ENCODE data around the gene MN1. TPM values are rescaled to one million over a fixed set of nuclear protein-coding genes. Genes with fewer than 3 reads are reported as not detected.

Gene MN1
- polyA plus RNA-seq, 12 donors, result 10.6 to 27.6 (median 16.2) TPM; not detected in 1

DNA sequence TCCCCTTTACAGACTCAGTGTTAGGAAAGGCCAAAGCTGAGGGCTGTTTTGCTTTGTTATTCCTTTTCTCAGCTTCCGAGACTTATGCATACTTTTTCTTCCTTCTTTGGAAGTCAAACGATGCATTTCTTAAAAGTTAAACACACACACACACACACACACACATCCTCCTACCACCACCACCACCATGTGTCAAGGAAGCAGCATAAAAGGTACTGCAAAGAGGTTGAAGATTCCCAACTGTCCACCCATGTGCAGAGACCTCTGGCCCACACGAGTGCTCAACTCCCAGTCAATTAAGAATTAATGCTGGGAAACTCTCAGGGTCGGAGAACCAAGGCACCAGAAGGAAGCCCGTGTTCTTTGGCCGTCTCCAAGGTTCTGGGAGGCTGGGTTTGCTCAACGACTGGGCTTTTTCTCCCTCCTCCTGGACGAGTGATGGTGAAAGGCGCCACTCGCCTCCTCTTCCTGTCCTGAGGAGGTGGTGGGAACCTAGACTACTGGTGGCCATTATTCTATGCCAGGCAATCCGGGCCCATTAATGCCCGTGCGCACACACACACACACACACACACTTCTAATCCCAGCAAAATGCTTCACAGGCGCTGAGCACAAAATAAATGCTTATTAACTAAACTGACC lies 15.1 kb downstream of the MN1 start:
- no peak for DNase-seq

GRCh38 chr22:27785831-27786230 lies 15.7 kb downstream of the MN1 start:
- no peak for DNase-seq

GRCh38 chr22:27784120-27784475 lies 17.5 kb downstream of the MN1 start:
- DNase-seq, result no peak

GRCh38 chr22:27783436-27784119 lies 18.0 kb downstream of the MN1 start:
- no peak for DNase-seq

- DNase-seq, result no peak
Observed at GRCh38 chr22:27782088-27782487, 19.5 kb downstream of the MN1 start.

- no peak for DNase-seq
Observed at GRCh38 chr22:27780161-27780575, 21.4 kb downstream of the MN1 start.

GRCh38 chr22:27779643-27780042 lies 21.9 kb downstream of the MN1 start:
- DNase-seq, result no peak

DNA sequence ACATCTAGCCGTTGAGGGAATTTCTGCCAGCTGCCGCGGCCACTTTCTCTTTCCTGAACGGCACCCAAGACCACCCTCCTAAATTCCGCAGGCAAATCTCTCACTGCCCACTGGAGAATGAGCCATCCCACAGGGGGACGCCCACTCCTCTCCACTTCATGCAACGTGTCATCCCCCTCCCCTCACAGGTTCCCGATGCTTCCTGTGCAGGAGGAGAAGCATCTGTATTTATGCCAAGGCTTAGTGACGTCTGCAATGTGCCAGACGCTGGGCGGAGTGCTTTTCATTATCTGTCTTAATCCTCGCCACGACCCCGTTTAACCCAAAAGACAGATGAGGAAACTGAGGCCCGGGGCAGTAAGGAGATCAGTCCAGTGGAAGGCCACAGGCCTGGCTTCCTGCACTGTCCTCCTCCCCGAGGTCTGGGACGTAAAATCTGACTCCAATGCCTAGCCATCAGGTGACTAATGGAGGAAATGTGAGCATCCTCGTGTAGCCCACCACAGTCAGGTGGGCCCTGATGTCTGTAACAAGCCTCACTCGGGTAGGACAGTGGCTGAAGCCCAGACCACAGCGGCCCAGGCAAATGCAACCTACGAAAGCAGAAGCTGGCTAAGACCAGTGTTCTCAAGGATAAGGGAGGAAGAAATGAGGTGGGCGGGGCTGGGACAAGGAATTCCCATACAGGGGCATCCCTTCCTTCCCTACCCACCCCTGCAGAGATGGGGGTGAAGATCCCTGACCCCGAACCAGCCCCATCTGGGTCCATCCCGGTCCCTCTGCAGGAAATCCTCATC lies 23.1 kb downstream of the MN1 start:
- DNase-seq, result no peak

- no peak for DNase-seq
Observed at GRCh38 chr22:27777128-27777527, 24.4 kb downstream of the MN1 start.

- DNase-seq, result no peak
Observed at GRCh38 chr22:27776650-27776958, 25.0 kb downstream of the MN1 start.

DNA sequence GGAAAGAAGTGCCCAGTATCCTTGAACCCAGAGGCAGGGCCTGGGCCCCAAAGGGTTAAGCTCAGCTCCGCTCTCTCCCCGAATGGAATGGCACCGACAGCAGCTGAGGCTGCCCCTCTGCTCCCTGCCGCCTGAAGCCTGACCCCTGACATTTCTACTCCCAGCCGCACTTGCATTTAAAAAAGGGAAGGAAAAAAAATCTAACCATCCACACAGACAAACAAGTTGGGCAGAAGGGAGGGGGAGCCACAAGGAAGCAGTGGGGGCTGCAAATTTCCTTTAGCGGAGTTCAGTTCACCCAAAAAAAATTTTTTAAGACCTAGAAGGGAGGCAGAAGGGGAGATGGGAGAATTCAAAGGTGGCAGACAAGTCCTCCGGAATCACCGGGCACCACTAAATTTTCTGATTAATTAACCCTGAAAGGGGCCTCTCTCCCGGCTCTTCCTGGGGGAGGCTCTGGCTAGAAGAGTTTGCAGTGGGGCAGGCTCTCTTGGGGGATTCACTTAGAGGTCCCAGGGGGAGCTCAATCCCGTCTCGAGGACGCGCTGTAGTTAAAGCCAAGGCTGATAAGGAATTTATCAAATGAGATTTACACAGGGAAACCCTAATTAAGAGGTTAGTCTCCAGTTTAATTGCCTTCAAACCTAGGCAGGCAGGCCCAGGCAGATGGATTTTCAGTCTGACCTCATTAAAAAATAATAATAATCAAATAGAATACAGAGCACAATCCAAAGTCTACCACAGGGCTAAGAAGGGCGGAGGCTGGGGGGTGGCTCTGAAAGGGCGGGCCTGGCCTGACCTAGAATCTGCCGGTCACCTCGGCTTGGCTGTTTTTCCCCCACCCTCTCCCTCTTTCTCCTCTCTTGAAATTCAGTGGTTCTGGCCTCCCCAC lies 25.6 kb downstream of the MN1 start:
- no peak for DNase-seq

DNA sequence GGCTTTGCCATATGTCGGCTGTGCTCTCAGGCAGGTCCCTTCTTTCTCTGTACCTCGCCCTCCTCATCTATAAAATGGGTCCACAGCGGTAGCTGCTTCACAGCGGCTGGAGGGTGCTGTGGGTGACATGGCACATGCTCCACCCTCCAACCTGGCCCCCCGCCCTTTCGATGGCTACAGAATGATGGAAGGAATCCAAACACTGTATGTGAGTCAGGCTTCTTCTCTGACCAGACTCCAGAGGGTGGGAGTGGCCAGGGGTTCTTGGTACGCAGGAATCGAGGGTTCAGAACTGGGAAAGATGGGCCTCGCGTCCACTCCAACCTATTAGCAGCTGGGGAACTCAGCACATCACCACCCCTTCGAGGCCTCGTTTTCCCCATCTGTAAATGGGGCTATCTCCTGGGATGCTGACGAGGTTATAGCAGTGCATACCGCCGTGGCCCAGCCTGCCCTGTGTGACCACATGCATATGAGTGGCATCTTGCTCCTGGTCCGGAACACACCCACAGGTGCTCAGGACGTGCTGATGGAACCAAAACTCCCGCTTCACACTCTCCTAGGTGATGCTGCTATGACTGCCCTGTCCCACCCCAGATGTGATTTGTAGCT lies 26.4 kb downstream of the MN1 start:
- DNase-seq, result no peak

GRCh38 chr22:27774200-27774599 lies 27.4 kb downstream of the MN1 start:
- no peak for DNase-seq

DNA sequence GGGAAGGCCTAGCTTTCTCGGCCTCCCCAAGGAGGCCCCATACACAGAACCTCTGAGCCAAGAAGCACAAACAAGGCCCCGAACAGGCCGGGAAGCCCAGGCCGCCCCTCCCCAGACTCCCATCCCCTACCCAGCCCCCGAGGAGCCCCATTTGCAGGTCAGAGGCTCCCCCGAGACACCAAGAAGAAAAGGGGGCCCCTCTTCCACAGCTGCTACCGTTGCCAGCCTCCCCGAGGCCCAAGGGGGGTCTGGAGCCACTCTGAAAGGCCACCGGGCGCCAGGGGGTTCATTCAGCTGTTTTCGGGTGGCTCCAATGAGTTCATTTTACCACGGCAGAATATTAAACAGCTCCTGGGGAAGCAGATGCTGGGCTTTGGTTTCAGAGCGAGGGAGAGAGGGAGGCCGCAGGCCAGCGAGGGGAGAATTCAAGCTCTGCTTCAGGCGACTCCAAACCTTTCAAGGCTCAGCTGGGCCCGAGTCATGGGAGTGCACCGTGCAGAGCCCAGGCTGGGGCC lies 28.5 kb downstream of the MN1 start:
- DNase-seq, result no peak

DNA sequence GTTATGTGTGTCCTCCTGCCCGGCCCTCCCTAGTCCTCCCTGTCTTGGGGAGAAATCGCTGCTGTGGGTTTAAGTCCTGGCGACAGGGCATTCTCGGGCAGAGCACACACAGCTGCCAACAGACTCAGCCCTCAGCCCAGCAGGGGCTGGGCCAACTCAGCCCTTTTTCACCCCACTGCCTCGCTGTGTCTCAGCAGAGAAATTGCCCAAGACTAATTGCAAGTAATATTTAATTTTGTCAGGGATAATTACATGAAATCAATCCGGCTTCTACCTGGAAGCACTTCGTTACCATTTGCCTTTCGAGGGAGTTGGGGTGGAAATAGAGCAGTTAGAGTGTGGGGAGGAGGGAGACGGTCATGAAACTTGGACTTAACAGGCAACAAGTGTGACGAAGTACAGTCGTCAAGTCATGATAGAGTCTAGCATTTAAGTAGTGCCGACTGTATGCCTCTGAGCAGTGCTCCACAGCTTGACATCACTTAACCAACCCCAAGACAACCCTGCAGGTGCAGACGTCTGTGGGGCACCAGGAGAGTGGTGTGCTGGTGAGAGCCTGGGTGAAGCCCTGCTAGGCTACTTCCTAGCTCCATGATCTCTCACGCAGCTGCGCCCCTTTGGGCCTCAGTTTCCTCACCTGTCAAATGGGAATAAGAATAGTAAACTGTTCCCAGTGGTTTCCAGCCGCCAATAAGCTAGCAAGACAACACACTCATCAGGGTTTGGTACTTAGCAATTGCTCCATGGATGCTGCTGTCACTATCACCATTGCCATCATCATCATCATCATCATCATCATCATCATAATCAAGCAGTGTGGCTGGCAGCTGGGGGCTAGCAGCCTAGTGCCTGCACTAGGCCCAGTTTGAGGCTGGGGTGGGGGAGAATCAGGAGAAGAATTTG lies 29.2 kb downstream of the MN1 start:
- DNase-seq, result no peak

- no peak for DNase-seq
Observed at GRCh38 chr22:27771637-27772036, 29.9 kb downstream of the MN1 start.

DNA sequence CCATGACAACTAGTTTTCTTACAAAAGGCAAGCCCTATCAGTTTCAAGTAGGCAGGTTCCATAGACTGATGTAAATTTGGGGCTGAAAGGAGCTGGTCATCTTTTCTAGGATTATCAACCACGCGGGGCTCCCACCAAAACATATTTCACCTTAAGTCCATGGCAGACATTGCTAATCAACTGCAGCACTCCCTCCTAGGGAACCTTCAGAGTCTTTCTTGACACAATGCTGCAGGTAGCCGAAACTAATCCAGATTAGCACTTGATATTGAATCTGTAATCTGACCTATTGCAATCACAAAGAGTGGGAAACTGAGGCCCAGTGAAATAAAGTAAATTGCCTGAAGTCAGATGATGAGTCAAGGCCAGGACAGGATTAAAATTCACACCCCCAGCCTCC lies 32.5 kb downstream of the MN1 start:
- no peak for DNase-seq

DNA sequence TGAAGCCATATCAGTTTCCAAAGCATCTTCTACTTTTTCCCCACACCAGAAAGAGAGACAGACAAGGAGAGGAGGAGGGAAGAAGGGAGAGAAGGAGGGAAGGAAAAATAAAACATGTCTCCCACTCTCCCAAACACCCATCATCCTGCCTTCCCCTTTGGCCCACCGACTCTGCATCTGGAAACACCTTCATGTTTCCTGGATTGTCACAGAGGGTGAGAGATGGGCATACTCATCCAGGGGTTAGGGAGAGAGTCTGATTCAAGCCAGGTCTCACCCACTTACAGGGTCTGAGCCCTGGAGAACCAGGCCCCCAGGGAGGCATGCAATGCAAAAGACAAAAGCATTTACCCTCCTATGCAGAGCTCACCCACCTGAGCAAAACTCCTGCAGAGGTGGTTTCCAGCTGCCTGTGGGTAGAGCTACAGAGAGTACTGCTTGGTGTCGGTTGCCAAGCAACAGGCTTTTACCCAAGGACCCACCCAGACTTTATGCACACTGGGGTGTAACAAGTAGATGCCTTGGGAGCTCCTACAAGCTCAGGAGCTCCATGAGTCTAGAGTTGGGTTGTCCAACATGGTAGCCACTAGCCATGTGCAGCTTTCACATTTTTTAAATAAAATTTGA lies 33.4 kb downstream of the MN1 start:
- DNase-seq, result no peak

GRCh38 chr22:27766679-27767078 lies 34.9 kb downstream of the MN1 start:
- DNase-seq, result no peak

GRCh38 chr22:27765706-27766291 lies 35.8 kb downstream of the MN1 start:
- no peak for DNase-seq

Measured in muscle of arm (tissue), 12 donors.